H1 (cell line): ENCODE data around the gene FAM98A. TPM values are rescaled to one million over a fixed set of nuclear protein-coding genes. Genes with fewer than 3 reads are reported as not detected.
A peak's percentile ranks its signal among the peaks of the same experiment; 100 is the strongest.

Source experiments
- CTCF ChIA-PET: fragments of 300-600 bp; sonication (Branson Sonifier 250); formaldehyde crosslinking; loops from one replicate; lab custom pipeline; 2021; ENCODE audit not compliant: partially characterized antibody; lab: Charles Lee
- POLR2A ChIA-PET: fragments of 300-600 bp; sonication (Branson Sonifier 250); formaldehyde crosslinking; loops from one replicate; lab custom pipeline; 2021; ENCODE audit warnings: inconsistent platforms; ENCODE audit not compliant: partially characterized antibody; lab: Charles Lee
- DNase-seq, 2 experiments: peaks; one replicate each; pipeline versions ENCODE4 v3.0.0 to v3.0.0-alpha.2; 2010 to 2022; ENCODE audit warnings: low spot score in 2 of 2, low read depth in 1 of 2, mixed read lengths in 1 of 2
- FAIRE-seq: peaks from 2 replicates; lab custom pipeline; 2011; peaks lifted over from hg19 to GRCh38; lab: Jason Lieb, UNC
- H2AFZ ChIP-seq: 2 replicates; pipeline ENCODE4 v1.8.1; 2012; ENCODE audit warnings: low read length, inconsistent platforms
- H2AK5ac ChIP-seq: 2 replicates; pipeline ENCODE4 v1.6.1; 2013; ENCODE audit warnings: low read depth, low read length
- H2BK120ac ChIP-seq: replicated peaks from 2 replicates; pipeline ENCODE3; 2013; ENCODE audit warnings: low read depth, low read length, inconsistent platforms
- H2BK12ac ChIP-seq: 2 replicates; pipeline ENCODE4 v1.6.1; 2013; ENCODE audit warnings: low read depth, low read length
- H2BK15ac ChIP-seq: 2 replicates; pipeline ENCODE4 v1.6.1; 2013; ENCODE audit warnings: low read length
- H2BK20ac ChIP-seq: 2 replicates; pipeline ENCODE4 v1.6.1; 2013; ENCODE audit warnings: low read length
- H2BK5ac ChIP-seq: 2 replicates; pipeline ENCODE4 v1.6.1; 2013; ENCODE audit warnings: low read depth, low read length
- H3K14ac ChIP-seq: 2 replicates; pipeline ENCODE4 v1.6.1; 2013; ENCODE audit warnings: inconsistent platforms; ENCODE audit not compliant: insufficient read length
- H3K18ac ChIP-seq: 2 replicates; pipeline ENCODE4 v1.6.1; 2013; ENCODE audit warnings: low read length; ENCODE audit errors: extremely low read depth
- H3K23ac ChIP-seq: 2 replicates; pipeline ENCODE4 v1.6.1; 2013; ENCODE audit warnings: inconsistent platforms; ENCODE audit not compliant: insufficient read length
- H3K23me2 ChIP-seq: 2 replicates; pipeline ENCODE4 v1.6.1; 2013; ENCODE audit warnings: low read depth, low read length
- H3K27ac ChIP-seq: 2 replicates; pipeline ENCODE4 v1.6.1; 2011; ENCODE audit warnings: low read depth, low read length, inconsistent platforms
- H3K27me3 ChIP-seq, 4 experiments: replicated peaks in 1 of 4; 1 replicate in 1 of 4; 2 replicates in 3 of 4; pipeline versions ENCODE4 v1.6.1 to v1.8.1; 2011 to 2013; ENCODE audit warnings: low read length in 3 of 4, mild to moderate bottlenecking in 3 of 4, inconsistent platforms in 2 of 4, mixed read lengths in 2 of 4, moderate library complexity in 1 of 4; ENCODE audit not compliant: control insufficient read depth in 3 of 4, insufficient read depth in 3 of 4; ENCODE audit errors: extremely low read depth in 1 of 4
- H3K36me3 ChIP-seq, 4 experiments: 2 replicates each; pipeline versions ENCODE4 v1.6.1 to v1.8.1; 2011 to 2013; ENCODE audit warnings: mild to moderate bottlenecking in 4 of 4, low read length in 3 of 4, moderate library complexity in 2 of 4, control low read depth in 1 of 4, inconsistent platforms in 1 of 4; ENCODE audit not compliant: insufficient read depth in 4 of 4, control insufficient read depth in 2 of 4
- H3K4ac ChIP-seq: replicated peaks from 2 replicates; pipeline ENCODE3; 2013; ENCODE audit warnings: low read length, low read depth, mixed read lengths, inconsistent platforms; ENCODE audit not compliant: insufficient read length
- H3K4me1 ChIP-seq, 4 experiments: replicated peaks in 1 of 4; 1 replicate in 1 of 4; 2 replicates in 3 of 4; pipeline versions ENCODE4 v1.6.1 to v1.8.1; 2011 to 2013; ENCODE audit warnings: low read length in 3 of 4, inconsistent platforms in 2 of 4, mixed read lengths in 1 of 4; ENCODE audit not compliant: insufficient read depth in 4 of 4, control insufficient read depth in 3 of 4
- H3K4me2 ChIP-seq, 2 experiments: 2 replicates each; pipeline versions ENCODE4 v1.6.1 to v1.8.1; 2011 to 2013; ENCODE audit warnings: low read depth in 2 of 2, low read length in 2 of 2, control low read depth in 1 of 2, inconsistent platforms in 1 of 2, mild to moderate bottlenecking in 1 of 2; ENCODE audit not compliant: insufficient read depth in 1 of 2
- H3K4me3 ChIP-seq, 4 experiments: fragments of 200-600, 300-600 bp in 1 of 4; sonication (generic), shearing (Covaris generic), sonication (Bioruptor Twin) in 1 of 4; 2 replicates each; pipeline versions ENCODE4 v1.5.1 to v1.8.1; 2011 to 2016; ENCODE audit warnings: low read length in 4 of 4, low read depth in 3 of 4, control low read depth in 2 of 4, inconsistent platforms in 2 of 4, mild to moderate bottlenecking in 2 of 4, mixed read lengths in 1 of 4, moderate library complexity in 1 of 4; ENCODE audit not compliant: insufficient read depth in 2 of 4; ENCODE audit errors: extremely low read depth in 1 of 4
- H3K56ac ChIP-seq: replicated peaks from 2 replicates; pipeline ENCODE3; 2013; ENCODE audit warnings: low read depth, mild to moderate bottlenecking, mixed read lengths, low read length, inconsistent platforms; ENCODE audit not compliant: insufficient read length
- H3K79me1 ChIP-seq: 2 replicates; pipeline ENCODE4 v1.6.1; 2013; ENCODE audit warnings: low read depth, low read length, control low read depth
- H3K79me2 ChIP-seq, 2 experiments: 2 replicates each; pipeline versions ENCODE4 v1.6.1 to v1.8.1; 2012 to 2013; ENCODE audit warnings: low read length in 2 of 2, mild to moderate bottlenecking in 2 of 2, inconsistent platforms in 1 of 2; ENCODE audit not compliant: insufficient read depth in 2 of 2, control insufficient read depth in 1 of 2
- H3K9ac ChIP-seq, 4 experiments: replicated peaks in 1 of 4; 1 replicate in 1 of 4; 2 replicates in 3 of 4; pipeline versions ENCODE4 v1.6.1 to v1.8.1; 2011 to 2013; ENCODE audit warnings: low read depth in 3 of 4, low read length in 3 of 4, control low read depth in 2 of 4, mild to moderate bottlenecking in 2 of 4, moderate library complexity in 2 of 4, inconsistent platforms in 1 of 4; ENCODE audit errors: extremely low read depth in 1 of 4
- H3K9me3 ChIP-seq, 2 experiments: 2 replicates each; pipeline versions ENCODE4 v1.6.1 to v1.8.1; 2012 to 2013; ENCODE audit warnings: mild to moderate bottlenecking in 2 of 2, moderate library complexity in 2 of 2, control low read depth in 1 of 2, inconsistent platforms in 1 of 2, low read depth in 1 of 2, low read length in 1 of 2, mixed read lengths in 1 of 2; ENCODE audit not compliant: insufficient read depth in 2 of 2
- H4K20me1 ChIP-seq, 2 experiments: replicated peaks in 1 of 2; 2 replicates each; pipeline versions ENCODE3 to v1.8.1; 2011 to 2013; ENCODE audit warnings: inconsistent platforms in 2 of 2, low read length in 2 of 2, mild to moderate bottlenecking in 1 of 2; ENCODE audit not compliant: insufficient read depth in 2 of 2, control insufficient read depth in 1 of 2
- H4K5ac ChIP-seq: 2 replicates; pipeline ENCODE4 v1.6.1; 2013; ENCODE audit warnings: low read length, low read depth, mixed read lengths, inconsistent platforms; ENCODE audit not compliant: insufficient read length
- H4K8ac ChIP-seq: 2 replicates; pipeline ENCODE4 v1.8.0; 2013; ENCODE audit warnings: mild to moderate bottlenecking, moderate library complexity, low read length, inconsistent platforms; ENCODE audit not compliant: insufficient read depth; ENCODE audit errors: extremely low read depth
- H4K91ac ChIP-seq: replicated peaks from 2 replicates; pipeline ENCODE3; 2013; ENCODE audit warnings: low read length, mixed read lengths, inconsistent platforms; ENCODE audit not compliant: insufficient read length
- ASH2L ChIP-seq: fragments of 200-600, 300-600 bp; sonication (generic); IDR thresholded peaks from one replicate; pipeline ENCODE4 v1.7.1; 2017; ENCODE audit warnings: low read length
- CEBPB ChIP-seq: IDR thresholded peaks from 2 replicates; pipeline ENCODE4 v1.6.1; 2012; ENCODE audit warnings: low read depth, low read length
- HDAC6 ChIP-seq: IDR thresholded peaks from one replicate; pipeline ENCODE4 v1.7.1; 2012; ENCODE audit warnings: low read depth, mild to moderate bottlenecking, inconsistent platforms, low read length, moderate library complexity
- NRF1 ChIP-seq: IDR thresholded peaks from 2 replicates; pipeline ENCODE4 v1.6.1; 2011; ENCODE audit warnings: mild to moderate bottlenecking, low read depth, low read length, improper control_type of control experiment
- POLR2AphosphoS5 ChIP-seq: IDR thresholded peaks from 2 replicates; pipeline ENCODE4 v1.6.1; 2011; ENCODE audit warnings: low read depth, low read length
- POU5F1 ChIP-seq: IDR thresholded peaks from 2 replicates; pipeline ENCODE4 v1.6.1; 2011; ENCODE audit warnings: low read depth, mild to moderate bottlenecking, low read length, moderate library complexity
- SP4 ChIP-seq: IDR thresholded peaks from 2 replicates; pipeline ENCODE4 v1.6.1; 2012; ENCODE audit warnings: low read length, inconsistent platforms
- TBP ChIP-seq: IDR thresholded peaks from 2 replicates; pipeline ENCODE4 v1.6.1; 2011; ENCODE audit warnings: low read depth, low read length, improper control_type of control experiment
- WGBS, 2 experiments: shearing (Covaris generic) in 1 of 2; methylation state at CpG; one replicate each; pipeline versions ENCODE4 v1.1.6 to v1.1.7; 2013 to 2015; ENCODE audit warnings: low lambda C conversion rate in 2 of 2, mixed read lengths in 2 of 2, inconsistent platforms in 1 of 2, low coverage in 1 of 2, missing lambda C conversion rate in 1 of 2; ENCODE audit not compliant: insufficient replicate concordance in 2 of 2, insufficient coverage in 1 of 2, insufficient read length in 1 of 2; ENCODE audit errors: extremely low coverage in 1 of 2, missing lambda C conversion rate in 1 of 2; 5-methylcytosine and 5-hydroxymethylcytosine counted together
- polyA plus RNA-seq, 7 experiments: library from polyadenylated mRNA; depleted of rRNA in 3 of 7; stranded (reverse) in 5 of 7; unstranded in 2 of 7; fragments of >200 nt in 5 of 7; fragments of 200-250 nt in 2 of 7; gene quantifications; 1 replicate in 5 of 7; 2 replicates in 1 of 7; 4 replicates in 1 of 7; pipeline versions ENCODE4 v1.2.1 to v1.2.3, GENCODE V29; 2011 to 2013; ENCODE audit warnings: missing spikeins in 2 of 7, mixed read lengths in 2 of 7
- total RNA-seq: library from RNA; stranded (reverse); fragmentation: NEBNext Ultra II Directional; extraction: Animal tissue kit (Norgen Biotek cat#: 25700); gene quantifications from 2 replicates; pipeline ENCODE4 v1.2.1, GENCODE V29; 2021

Gene FAM98A
- total and polyA plus RNA-seq, 2 of the 8 experiments (the other 6 are each of a cell fraction or from before 2014, with no cell fraction given): 53.2 to 103 TPM

GRCh38 chr2:33541243-33541642 lies 57.9 kb downstream of the FAM98A start:
- H3K18ac ChIP-seq: no peak overlapping the region
- no peak overlapping the region for H4K5ac ChIP-seq
- no peaks in the 10 kb centered on the region for H3K27me3 ChIP-seq
- no peaks in the 10 kb centered on the region for H4K20me1 ChIP-seq
- H3K14ac ChIP-seq: no peak overlapping the region
- DNase-seq (no peak), FAIRE-seq (no peak)
- H2BK15ac ChIP-seq: no peak overlapping the region
- no peak overlapping the region for H3K4me2 ChIP-seq
- ChIA-PET POLR2A (interaction anchor here (1.8 kb wide), 1 partner anchor 14 kb away, joined by 3 read pairs; no protein-coding TSS in a partner anchor), CTCF (interaction anchor here (0.6 to 2.1 kb wide), 4 partner anchors 14 to 497 kb away, joined by 3 to 10 read pairs (median 3); no protein-coding TSS in a partner anchor)
- H2AK5ac ChIP-seq: no peak overlapping the region
- no peaks in the 10 kb centered on the region; the same call in 1 of the 2 replicates for H3K23me2 ChIP-seq
- H3K4me3 ChIP-seq: no peak overlapping the region
- H2BK5ac ChIP-seq: no peak overlapping the region
- H2BK20ac ChIP-seq: no peak overlapping the region
- no peak for TF ChIP-seq ASH2L
- TF ChIP-seq TBP: no peak
- TF ChIP-seq SP4: no peak
- TF ChIP-seq CEBPB: peak; percentile 33; the same call in 1 of the 2 replicates
- TF ChIP-seq POLR2AphosphoS5: no peak
- TF ChIP-seq HDAC6: no peak
- no peak for TF ChIP-seq NRF1
- no peak for TF ChIP-seq POU5F1
- H4K8ac ChIP-seq: no peak overlapping the region
- no peaks in the 10 kb centered on the region for H3K79me2 ChIP-seq
- H2BK120ac ChIP-seq: no peak overlapping the region
- H3K9ac ChIP-seq: no peak overlapping the region
- no peaks in the 10 kb centered on the region for H3K79me1 ChIP-seq
- H3K9me3 ChIP-seq: no peaks in the 10 kb centered on the region
- no peaks in the 10 kb centered on the region for H3K36me3 ChIP-seq
- H2BK12ac ChIP-seq: no peak overlapping the region
- H3K56ac ChIP-seq: no peak overlapping the region
- 84% methylated on average over 4 of the region's 4 CpGs; no CpG with 5 or more reads in 1 of the 2 experiments for WGBS, 2 experiments
- no peak overlapping the region for H3K4ac ChIP-seq
- H3K27ac ChIP-seq: no peak overlapping the region
- no peak overlapping the region for H4K91ac ChIP-seq
- no peak overlapping the region for H3K23ac ChIP-seq
- 0 out of 7 replicates have a peak, but pooled peaks cover 0 to 3% (median under 1%) of the 10 kb centered on the region in 4 experiments for H3K4me1 ChIP-seq
- H2AFZ ChIP-seq: no peak overlapping the region
